Hepatocyte (in vitro differentiated cells): ENCODE results near the gene CIT.

Experiments
- EZH2 ChIP-seq: fragments of 200-600 bp; sonication (generic); IDR thresholded peaks from 2 replicates; pipeline ENCODE4 v1.6.1; 2016; ENCODE audit warnings: antibody characterized with exemption, mild to moderate bottlenecking, borderline replicate concordance
- TF ChIP-seq, protein P1 (sequence below): fragments of 200-600 bp; sonication (generic); IDR thresholded peaks from 2 replicates; pipeline ENCODE4 v1.5.1; 2016; ENCODE audit warnings: antibody characterized with exemption, mild to moderate bottlenecking; ENCODE audit not compliant: poor library complexity

- TF ChIP-seq, protein P1, sequence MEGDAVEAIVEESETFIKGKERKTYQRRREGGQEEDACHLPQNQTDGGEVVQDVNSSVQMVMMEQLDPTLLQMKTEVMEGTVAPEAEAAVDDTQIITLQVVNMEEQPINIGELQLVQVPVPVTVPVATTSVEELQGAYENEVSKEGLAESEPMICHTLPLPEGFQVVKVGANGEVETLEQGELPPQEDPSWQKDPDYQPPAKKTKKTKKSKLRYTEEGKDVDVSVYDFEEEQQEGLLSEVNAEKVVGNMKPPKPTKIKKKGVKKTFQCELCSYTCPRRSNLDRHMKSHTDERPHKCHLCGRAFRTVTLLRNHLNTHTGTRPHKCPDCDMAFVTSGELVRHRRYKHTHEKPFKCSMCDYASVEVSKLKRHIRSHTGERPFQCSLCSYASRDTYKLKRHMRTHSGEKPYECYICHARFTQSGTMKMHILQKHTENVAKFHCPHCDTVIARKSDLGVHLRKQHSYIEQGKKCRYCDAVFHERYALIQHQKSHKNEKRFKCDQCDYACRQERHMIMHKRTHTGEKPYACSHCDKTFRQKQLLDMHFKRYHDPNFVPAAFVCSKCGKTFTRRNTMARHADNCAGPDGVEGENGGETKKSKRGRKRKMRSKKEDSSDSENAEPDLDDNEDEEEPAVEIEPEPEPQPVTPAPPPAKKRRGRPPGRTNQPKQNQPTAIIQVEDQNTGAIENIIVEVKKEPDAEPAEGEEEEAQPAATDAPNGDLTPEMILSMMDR: no peak
- no peak for TF ChIP-seq EZH2
Observed at GRCh38 chr12:119728444-119728745, 148.7 kb downstream of the CIT start.
